HK-2 (cell line): ENCODE measurements around the gene CPD.
"Not testable (repeated sequence)": the region's sequence is repeated elsewhere in the genome, so short reads cannot be mapped to it uniquely, and the experiment has no call there.

ENCODE experiments used
- DNase-seq: peaks from one replicate; pipeline ENCODE4 v3.0.0-alpha.2; 2018; ENCODE audit not compliant: unreplicated experiment

CPD gene

DNA sequence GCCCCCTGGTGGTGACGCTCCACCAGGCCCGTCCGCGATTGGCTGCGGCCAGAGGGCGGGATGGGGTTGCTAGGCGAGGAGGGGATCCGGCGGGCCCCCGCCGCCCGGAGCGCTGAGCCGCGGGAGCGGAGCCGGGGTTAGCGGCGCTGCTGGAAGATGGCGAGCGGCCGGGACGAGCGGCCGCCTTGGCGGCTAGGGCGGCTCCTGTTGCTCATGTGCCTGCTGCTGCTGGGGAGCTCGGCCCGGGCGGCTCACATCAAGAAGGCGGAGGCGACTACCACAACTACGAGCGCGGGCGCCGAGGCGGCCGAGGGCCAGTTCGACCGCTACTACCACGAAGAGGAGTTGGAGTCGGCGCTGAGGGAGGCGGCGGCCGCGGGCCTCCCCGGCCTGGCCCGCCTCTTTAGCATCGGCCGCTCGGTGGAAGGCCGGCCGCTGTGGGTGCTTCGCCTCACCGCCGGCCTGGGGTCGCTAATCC lies at the start of gene CPD:
Gene CPD, plus strand, starts transcription at position 103 of the 478 bp plus-strand sequence. Its CDS starts 54 bp downstream, at position 157.
- peak; percentile 97 for DNase-seq

DNA sequence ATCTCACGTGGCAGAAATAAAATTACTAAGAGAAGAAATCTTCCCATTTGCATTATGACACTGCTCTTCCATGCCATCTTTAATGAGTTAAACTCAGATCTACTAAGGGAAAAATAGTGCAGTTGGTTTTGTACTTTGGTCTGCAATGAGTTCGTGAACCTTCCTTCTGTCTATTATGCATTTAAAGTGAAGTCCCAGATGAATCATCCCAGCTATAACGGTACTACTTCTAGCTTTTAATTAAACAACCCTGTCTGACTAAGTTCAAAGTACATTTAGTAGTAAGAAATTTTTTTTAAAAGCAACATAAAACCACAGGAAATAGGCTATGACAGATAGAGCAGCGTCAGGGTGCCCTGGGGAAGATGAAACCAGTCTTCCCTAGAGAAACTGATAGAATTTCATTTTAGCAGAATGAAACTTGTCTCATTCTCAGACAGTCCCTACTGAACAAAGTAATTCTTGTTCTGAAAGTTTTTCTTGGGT lies 46.6 kb upstream of the CPD start:
- DNase-seq: no peak

GRCh38 chr17:30333503-30334360 lies 45.0 kb upstream of the CPD start, which contains the start of gene TMIGD1:
TMIGD1 (minus strand) TSS chr17:30334057; CDS start chr17:30332133, 1,924 bp downstream.
- no peak for DNase-seq

- no peak for DNase-seq
These were observed 44.3 kb upstream of the CPD start for GRCh38 chr17:30334421-30334820.

- peak; percentile 64 for DNase-seq
These were observed 42.2 kb upstream of the CPD start for GRCh38 chr17:30336369-30337171.

GRCh38 chr17:30337393-30337999 lies 41.2 kb upstream of the CPD start:
- DNase-seq: peak; percentile 38

DNA sequence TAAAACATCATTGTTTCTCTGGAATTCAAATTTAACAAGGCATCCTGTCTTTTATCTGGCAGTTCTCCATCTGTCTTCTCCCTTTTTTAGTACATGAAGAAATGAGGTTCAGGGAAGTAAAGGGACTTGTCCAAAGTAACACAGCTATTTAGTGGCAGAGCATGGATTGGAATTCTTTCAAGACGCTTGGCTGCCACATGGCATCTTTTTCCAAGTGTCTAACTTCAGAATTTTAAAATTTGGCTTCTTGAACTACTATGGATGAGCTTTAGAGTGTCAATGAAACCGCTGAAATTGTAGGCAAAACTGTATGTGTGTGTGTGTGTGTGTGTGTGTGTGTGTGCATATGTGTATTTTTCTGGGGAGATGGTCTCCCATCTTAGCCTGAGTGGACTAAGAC lies 39.6 kb upstream of the CPD start:
- DNase-seq: no peak

DNA sequence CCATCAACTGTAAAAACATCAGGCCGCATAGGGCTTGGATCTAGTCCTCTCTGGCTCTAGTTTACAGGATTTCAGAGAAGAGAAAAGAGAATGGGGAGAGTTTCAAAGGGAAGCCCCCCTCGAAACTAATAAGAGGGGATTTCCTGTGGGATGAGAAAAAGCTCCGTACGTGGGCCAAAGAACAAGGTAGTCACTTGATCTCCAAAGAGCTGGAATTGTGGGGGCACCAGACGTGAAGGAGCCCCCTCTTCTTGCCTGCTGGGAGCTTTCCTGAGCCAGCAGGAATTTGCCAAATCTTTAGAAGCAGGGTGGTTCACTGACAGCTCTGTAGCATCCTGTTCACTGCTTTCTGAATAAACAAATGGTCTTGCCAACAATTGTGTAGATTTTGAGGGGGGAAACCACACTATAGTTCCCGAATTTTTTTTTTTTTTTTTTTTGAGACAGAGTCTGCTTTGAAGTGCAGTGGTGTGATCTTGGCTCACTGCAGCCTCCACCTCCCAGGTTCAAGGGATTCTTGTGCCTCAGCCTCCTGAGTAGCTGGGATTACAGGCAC lies 37.8 kb upstream of the CPD start:
- DNase-seq: no peak

GRCh38 chr17:30341703-30342249 lies 37.0 kb upstream of the CPD start:
- no peak for DNase-seq

DNA sequence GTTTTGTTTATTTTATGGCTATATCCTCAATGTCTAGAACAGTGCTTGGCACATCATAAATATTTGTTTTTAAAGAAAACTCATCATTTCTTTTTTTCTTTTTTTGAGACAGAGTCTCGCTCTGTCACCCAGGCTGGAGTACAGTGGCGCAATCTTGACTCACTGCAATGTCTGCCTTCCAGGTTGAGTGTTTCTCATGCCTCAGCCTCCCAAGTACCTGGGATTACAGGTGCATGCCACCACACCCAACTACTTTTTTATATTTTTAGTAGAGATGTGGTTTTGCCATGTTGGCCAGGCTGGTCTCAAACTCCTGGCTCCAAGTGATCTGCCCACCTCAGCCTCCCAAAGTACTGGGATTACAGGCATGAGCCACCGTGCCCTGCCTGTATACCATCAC lies 35.5 kb upstream of the CPD start:
- DNase-seq: not testable (repeated sequence)

- DNase-seq: no peak
These were observed 34.9 kb upstream of the CPD start for GRCh38 chr17:30343796-30344195.

DNA sequence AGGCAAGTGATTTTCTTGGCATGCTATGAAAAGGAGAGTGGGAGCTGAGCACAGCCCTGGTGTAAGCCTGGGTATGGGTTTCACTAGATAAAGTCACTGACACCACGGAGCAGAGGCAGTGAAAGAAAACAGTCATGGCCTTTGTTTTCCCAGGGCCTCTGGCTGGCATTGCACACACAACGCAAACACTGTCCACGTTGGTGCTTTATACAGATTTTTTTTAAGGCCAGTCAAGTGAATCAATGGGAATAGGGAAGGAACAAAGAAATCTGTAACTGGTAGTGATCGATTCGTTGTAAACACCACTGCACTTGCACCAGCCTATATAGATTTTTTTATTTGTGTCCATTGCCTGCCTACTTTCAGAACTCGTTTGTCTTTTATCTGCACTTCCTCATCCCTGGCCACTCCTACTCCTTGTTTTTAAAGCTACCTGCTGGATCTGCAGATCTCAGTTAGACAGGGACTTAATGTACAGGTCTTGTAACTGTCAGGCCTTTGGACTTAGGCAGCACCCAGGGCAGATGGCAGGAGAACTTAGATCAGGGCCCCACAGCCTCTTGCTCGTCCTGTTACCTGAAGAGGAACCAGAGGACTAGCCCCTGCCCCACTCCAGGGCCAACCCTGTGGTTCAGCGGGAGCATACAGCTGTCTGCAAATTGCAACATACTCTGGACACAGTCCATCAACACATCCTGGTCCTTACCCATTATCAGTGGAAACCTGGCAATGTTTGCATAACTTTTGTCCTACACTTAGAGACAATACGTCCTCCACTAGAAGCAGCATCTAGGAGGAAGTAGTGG lies 34.2 kb upstream of the CPD start:
- DNase-seq: no peak

DNA sequence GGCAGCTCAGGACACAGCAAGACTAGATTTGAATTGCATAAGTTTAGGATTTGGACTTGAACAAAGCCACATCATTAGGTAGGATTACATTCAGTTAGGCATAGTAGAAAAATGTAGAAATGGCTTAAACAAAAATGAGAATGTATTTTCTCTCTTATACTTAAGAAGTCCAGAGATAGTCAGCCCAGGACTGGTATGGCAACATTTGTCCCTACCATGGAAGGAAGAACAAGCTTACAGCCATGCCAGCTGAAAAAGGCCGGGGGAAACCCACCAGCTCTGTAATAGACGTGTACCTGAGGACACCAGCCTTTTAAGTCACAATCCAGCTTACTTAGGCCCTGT lies 33.7 kb upstream of the CPD start:
- DNase-seq: no peak

DNA sequence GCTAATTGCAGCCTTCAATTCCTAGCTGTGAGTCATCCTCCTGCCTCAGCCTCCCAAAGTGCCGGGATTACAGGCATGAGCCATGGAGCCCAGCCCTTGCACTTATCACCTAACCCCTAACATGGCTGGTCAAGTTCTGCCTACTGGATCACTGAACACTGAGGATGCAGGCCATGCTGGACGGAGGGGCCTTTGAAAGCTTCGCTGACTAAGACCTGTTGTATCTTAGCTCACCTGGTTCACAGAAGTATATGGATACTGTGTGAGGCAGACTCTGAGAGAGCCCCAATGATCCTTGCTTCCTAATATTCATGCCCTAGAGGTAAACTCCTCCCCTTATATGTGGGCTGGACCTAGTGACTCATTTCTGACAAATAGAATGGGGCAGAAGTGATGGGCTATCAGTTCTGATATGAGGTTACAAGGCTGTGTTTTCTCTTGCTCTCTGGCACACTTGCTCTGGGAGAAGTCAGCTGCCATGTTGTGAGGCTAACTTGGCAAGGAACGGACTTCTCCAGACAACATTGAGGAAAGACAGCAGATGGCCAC lies 33.1 kb upstream of the CPD start:
- no peak for DNase-seq

- no peak for DNase-seq
These were observed 32.4 kb upstream of the CPD start for GRCh38 chr17:30346221-30346795.

GRCh38 chr17:30347488-30347887 lies 31.2 kb upstream of the CPD start:
- no peak for DNase-seq

GRCh38 chr17:30349252-30349651 lies 29.5 kb upstream of the CPD start:
- no peak for DNase-seq

GRCh38 chr17:30351263-30351662 lies 27.5 kb upstream of the CPD start:
- not testable (repeated sequence) for DNase-seq

GRCh38 chr17:30351735-30352134 lies 27.0 kb upstream of the CPD start:
- no peak for DNase-seq

- DNase-seq: no peak
These were observed 26.4 kb upstream of the CPD start for GRCh38 chr17:30352240-30352814.
